NCI-H82 treated with DMSO at 0.1 percent for 48 hours (cell line): Measurements from ENCODE around the gene EXOC6.

Experiments used
- DNase-seq: peaks from one replicate; lab custom pipeline; 2025; ENCODE audit not compliant: unreplicated experiment; lab: John Stamatoyannopoulos, UW

Gene EXOC6

DNA sequence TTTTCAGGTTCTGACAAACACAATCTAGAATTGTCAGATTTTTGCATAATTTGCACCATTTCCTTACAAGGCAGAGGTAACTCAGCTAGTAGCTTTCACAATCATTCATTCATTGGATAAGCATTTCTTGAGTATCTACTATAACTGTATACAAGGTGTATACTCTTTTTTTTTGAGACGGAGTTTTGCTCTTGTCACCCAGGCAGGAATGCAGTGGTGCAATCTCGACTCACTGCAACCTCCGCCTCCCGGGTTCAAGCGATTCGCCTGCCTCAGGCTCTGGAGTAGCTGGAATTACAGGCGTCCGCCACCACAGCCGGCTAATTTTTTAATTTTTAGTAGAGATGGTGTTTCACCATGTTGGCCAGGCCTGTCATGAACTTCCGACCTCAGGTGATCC is 16.2 kb upstream of the EXOC6 start:
- DNase-seq = no peak

DNA sequence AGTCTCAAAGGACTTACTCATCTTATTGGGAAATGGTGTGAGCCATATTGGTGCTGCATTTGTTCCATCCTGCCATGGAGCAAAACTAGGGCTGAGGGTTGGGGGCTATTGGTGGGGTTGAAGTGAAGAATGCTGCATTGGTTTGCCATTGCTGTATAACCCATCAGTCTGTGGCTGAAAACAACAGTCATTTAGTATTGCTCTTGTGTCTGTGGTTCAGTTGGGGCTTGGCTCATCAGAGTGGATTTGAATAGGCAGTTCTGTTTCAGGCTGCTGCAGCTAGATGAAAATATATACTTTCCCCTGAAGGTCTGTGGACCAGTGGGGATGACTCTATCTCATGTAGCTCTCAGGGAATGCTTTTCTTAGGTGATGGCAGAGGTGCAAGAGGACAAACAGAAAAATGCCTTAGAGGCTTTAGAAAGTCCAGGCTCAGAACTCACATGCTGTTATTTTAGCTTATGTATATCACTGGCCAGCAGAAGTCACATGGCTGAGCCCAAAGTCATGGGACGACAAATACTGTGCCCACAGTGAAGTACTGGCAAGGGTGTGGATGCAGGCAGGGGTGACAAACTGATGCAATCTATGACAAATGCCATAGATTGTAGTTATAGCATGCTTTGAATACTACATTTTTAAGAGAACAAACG is 15.2 kb upstream of the EXOC6 start:
- no peak for DNase-seq

DNA sequence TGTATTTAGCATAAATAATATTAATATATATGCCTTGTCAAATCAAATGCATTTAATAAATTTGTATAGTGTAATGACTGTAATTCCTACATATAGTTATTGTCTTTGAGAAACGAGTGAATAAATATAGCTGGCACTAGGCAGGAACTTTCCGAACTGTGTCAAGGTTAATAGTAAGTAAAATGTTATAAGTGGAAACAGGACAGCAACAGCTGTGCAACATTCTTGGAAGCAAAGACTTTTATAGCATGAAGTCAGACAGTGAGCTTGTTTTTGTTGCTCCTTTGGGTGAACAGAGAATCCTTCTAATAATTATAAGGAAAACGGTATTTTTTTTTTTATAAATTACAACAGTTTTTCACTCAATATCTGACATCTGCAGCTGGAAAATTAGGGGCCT is 14.0 kb upstream of the EXOC6 start:
- DNase-seq = no peak

DNA sequence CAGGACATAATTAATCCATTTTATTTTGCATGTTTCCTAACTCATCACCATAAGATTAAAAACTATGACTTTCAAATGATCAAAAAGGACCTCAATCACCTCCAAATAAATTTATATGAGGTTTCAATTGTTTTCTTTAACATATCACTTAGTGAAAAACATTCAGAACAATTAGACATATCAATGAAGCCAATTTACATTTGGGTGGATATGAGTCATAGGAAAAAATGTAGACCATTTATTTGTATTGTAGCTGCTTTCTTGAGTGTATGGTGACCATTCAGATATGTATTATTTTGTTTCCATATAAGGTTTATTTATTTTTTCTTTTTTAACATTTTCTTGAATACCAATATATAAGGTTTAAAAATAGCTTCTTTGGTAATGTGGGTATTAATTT is 13.3 kb upstream of the EXOC6 start:
- no peak for DNase-seq

DNA sequence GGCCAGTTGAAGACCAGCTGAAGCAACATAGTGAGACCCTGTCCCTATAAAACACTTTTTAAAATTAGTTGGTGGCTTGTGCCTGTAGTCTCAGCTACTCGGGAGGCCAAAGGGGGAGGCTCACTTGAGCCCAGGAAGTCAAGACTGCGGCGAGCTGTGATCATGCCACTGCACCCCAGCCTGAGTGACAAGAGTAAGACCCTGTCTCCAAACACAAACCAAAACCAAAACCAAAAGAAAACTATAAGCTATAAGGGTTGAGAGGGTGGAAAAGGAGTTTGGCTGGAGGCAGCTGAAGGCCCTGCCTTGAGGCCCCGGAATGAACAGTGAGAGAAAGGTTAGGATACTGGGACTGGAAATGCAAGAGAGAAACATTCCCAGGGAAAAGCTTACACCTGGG is 10.9 kb upstream of the EXOC6 start:
- no peak for DNase-seq

DNA sequence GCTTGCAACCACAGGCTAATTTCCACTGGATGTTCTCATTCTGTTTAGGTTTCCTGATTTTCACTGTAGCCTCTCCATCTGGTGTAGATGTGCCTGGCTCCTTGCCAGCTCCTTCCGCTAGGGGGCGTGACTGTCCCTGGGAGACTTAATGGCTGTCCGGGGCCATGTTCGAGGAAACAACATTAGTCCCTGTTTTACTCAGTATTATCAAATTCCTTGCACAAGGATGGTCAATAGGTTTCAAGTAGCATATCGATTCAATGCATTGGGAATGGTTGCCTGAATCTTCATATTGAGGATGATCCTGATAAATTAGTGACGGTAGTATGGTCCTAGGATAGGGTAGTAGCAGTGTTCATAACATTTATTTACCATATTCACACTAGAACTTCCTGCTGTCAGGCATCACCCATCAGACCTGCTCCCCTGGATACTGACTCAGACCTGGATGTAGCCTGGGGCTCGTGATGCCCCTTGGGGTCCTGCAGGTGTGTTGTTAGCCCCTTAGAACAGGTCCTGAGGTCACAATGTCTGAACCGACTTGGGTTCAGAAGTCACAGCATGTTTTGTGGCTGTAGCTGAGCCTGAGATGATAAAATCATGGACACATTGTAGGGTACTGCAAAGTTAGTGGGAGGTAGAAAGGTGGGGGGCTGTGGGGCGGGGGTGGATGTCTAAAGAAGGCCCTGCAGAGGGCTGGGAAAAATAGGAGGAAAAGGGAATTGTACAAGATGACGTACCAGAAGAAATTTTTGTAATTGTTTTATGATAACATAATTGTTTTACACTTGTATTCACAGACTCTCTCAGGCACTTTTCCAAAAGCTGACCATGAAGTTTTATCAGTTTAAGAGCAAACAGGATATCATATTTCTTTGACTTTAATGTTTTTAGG is 8.9 kb upstream of the EXOC6 start:
- no peak for DNase-seq

DNA sequence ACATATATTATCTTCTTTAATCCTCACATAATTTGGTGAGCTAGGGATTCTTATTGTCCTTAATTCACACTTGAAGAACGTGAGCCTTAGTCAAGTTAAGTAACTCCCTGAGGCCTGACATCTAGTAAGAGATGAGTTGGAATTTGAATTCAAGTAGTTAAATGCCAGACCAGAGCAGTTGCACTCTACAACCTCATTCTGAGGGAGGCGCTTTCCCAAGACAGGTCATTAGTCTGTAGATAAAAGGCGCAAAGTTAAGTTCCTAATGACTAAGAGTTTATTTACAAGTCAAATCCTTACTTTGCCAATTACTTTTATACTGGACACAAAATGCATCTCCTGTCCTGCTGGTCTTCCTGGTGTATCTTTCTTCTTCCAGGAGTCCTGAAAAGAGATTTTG is 3.6 kb upstream of the EXOC6 start:
- peak; percentile 6 for DNase-seq

DNA sequence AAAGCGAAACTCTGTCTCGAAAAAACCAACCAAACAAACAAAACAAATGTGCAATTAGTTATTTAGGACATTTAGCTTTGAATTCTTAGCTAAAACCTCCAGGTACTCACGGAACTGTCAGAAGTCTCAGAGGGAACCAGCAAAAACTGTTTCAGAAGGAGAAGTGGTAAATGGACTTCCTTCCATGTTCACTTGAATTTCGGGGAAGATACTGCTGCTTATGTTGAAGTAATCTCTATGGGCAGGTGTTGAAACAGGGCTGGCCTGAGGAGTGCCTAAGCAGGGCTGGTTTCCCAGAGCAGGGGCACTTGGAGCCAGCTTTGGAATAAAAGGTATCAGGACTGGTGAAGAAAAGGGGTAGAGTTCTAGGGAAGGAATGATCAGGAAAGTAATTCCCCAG is 2.4 kb upstream of the EXOC6 start:
- no peak for DNase-seq

DNA sequence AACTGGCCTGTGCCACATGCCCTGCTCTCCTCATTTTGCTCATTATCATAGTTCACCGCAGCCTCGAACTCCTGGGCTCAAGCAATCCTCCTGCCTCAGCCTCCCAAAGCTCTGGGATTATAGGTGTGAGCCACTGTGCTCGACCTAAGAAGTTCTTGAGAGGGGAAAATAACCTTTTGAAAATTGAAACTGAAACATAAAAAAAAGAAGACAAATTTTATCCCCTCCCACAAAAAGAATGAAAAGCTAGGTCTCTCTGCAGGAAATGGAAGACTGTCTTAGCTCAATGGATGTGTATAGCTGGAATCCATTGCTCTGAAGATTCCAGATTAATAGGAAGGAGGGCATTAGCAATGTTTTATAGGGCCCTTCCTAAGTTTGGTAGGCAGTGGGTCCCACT is 2.0 kb upstream of the EXOC6 start:
- DNase-seq = no peak

DNA sequence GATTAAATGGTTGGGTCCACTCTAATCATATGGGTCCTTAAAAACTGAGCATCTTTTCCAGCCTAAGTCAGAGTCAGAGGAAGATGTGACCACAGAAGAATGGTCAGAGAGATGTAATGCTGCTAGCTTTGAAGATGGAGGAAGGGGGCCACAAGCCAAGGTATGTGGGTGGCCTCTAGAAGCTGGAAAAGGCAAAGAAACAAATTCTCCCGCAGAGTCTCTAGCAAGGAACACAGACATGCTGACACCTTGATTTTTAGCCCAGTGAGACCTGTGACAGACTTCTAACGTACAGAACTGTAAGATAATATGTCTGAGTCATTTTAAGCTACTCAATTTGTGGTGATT is 1.5 kb upstream of the EXOC6 start:
- DNase-seq = no peak

DNA sequence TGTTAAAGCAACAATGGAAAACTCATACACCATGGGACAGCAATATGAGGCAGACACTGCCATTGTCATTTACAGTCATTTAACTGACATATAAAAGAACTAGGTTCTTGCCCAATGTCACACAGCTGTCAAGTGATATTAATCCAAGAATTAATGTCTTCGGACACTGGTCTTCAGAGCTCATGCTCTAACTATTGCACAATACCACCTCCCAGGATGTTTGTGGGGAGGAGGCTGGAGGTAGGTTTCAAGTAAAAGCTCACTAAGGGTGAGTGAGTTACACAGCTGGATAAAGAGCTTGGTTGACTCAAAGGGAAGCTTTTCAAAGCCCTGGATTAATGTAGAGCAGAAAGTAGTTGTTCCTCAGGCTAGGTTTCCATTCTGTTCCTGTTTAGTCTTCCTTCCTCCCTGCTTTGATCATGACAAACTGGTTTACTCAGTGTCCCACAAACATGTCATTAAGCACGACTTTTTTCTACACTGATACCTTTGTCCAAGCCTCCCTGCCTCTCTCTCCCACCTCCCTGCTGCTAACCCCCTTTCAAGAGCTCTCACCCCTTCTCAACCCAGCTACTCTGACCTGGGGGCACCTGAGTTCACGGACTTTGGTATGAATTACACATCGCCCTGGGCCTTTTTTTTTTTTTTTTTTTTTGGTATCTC is 987 bp upstream of the EXOC6 start:
- no peak for DNase-seq

DNA sequence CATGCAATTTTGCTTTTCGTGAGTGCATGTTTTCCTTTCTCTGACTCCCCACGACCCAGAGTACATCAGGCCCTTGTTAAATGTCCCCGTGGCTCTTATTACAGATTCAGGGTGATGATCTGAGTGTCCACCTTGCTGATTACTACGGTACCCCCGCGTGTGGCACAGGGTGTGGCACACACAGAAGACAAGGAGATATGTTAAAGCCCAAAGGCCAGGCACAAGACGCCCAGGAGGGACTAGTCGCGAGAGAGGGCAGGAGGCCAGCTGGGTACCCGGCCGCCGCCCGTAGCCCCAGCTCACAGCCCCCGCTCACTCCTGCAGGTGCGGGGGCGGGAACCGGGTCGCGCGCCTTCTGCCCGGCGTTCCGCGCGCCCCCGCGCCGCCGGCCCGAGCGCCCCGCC is 281 bp upstream of the EXOC6 start:
- DNase-seq = no peak

DNA sequence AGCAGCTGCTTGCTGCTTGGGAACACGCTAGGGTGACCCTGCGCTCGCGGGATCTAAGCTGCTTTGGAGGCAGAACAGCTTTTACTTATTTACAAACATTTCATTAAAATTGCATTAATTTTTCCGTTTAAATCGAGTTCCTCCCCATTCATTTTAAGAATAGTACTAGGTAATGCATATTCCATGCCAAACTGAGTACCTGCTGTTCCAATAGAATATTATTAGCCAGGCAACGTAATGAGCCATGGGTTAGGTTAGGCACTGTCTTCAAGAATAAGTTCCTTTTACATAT is 860 bp downstream of the EXOC6 start:
- DNase-seq = no peak

DNA sequence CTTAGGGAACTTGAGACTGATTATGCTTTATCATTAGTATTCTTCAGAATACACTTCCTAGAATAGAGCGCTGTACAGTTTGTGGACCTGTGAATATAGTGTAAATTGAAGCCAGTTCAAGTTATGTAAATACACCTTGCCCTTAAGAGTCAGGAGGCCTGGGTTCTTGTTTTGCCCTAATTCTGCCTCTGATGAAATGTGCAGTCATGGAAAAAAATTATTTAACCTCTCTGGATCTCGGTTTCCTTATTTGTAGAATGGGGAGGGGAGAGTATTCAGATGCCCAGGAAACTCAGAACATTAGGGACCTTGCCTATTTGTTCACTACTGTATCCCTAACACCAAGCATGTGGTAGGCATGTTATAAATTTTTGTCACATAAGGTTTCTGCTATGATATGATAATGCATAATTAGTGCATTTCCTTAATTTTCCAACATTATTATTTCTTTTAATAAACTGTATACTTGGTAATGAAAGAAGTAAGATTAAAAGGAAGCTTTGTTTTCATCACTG is 1.3 kb downstream of the EXOC6 start:
- DNase-seq = no peak

DNA sequence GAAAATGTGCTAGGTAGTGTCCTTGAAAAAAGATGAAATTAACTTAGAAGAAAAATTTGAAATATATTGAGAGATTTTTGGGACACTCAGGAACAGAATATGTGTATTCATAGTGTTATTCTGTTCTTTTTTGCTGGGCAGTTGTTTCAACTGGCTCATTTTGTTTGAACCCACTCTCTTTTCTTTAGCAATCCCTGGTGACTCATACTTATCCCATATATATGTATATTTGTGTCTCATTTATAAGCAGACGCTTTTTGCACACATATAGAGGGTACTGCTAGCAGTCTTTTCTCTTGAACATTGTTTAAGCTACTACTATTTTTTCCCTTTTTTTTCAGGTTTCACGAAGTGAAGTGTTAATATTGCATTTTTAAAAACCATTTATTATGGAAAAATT is 1.9 kb downstream of the EXOC6 start:
- no peak for DNase-seq

DNA sequence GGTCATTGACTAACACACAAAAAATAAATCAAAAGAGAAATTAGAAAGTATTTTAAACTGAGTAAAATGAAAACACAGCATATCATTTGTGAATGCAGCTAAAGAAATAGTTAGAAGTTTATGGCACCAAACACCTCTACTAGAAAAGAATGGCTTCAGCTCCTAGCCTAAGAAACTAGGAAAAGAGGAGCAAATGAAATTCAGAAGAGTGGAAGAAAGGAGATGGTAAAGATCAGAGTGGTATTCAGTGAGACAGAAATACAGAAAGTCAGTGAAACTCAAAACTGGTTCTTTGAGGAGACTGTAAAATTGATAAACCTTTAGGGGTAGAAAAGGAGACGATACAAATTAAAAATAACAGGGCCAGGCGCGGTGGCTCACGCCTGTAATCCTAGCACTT is 2.7 kb downstream of the EXOC6 start:
- DNase-seq = no peak

DNA sequence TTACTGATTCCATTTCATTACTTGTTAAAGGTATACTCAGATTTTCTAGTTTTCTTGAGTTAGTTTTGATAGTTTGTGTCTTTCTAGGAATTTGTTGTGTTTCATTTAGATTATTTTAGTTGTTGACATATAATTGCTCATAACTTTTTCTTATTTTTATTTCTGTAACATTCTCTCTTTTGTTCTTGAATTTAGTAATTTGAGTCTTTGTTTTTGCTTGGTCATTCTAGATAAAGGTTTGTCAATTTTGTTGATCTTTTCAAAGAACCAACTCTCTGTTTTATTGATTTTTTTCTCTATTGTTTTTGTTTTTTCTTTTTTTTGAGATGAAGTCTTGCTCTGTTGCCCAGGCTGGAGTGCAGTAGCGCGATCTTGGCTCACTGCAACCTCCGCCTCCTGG is 7.2 kb downstream of the EXOC6 start:
- DNase-seq = no peak

DNA sequence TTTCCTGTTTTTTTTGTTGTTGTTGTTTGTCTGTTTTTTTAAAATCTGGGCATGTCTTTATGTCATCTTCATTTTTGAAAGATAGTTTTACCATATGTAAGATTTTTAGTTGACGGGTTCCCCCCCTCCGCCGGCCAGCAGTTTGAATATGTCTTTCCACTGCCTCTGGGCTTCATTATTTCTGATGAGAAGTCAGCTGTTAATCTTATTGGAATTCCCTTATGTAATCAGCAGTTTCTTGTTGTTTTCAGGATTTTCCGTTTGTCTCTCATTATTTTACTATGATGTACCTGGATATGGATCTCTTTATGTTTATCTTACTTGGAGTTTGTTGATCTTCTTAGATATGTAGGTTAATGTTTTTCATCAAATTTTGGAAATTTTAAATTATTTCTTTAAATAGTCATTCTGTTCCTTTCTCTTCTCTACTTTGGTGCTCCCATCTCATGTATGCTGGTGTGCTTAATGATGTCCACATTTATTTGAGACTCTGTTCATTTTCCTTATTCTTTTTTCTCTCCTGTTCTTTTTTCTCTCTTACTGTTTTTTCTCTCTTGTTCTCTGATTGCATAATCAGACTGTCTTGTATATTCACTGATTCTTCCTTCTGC is 9.7 kb downstream of the EXOC6 start:
- DNase-seq = no peak

DNA sequence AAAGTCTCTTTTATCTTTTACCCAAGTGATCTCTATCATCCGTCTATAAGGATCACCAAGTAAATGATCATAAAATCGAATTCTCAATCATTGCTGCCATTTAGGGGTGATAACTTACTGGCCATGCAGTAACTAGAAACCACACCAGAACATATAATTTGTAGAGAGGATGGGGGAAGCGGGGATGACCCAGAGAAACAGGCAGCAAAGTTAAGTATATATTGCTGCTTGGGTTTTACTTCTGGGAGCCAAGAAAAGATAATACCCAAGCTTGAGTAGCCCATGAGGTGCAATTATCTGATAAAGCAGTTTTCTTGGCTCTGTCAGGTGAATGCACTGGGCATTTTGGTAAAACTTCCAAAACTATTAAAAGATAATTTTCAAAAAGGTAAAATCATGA is 18.9 kb downstream of the EXOC6 start:
- no peak for DNase-seq

DNA sequence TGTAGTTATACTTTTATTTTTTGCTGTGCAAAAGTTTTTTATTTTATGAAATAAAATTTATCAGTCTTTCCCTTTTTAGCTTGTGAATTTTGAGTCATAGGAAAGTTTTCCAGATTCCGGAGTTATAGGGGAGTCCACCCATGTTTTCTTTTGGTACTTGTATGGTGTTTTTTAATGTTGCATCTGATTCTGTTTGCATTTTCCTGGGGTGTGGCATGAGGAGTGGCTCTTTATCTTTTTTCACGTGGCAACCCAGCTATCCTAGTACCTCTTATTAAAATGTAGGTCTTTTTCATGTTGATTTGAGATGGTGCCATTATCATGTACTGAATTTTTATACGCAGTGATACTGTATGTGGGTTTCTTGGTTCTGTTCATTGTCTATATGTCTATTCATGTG is 19.7 kb downstream of the EXOC6 start:
- DNase-seq = no peak

DNA sequence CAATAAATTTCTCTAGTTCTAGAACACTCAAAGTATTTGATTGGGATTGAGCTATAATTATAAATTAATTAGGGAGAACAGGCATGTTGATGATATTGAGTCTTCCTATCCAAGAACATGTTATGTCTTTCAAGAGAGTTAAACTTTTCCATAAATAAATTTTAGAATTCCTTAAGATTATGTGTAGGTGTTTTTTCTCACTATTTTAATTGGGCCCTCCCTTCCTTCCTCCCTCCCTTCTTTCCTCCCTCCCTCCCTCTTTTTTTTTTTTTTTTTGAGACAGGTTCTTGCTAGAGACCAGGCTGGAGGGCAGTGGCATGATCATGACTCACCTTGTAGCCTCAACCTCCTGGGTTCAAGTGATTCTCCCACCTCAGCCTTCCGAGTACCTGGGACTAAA is 20.2 kb downstream of the EXOC6 start:
- no peak for DNase-seq

DNA sequence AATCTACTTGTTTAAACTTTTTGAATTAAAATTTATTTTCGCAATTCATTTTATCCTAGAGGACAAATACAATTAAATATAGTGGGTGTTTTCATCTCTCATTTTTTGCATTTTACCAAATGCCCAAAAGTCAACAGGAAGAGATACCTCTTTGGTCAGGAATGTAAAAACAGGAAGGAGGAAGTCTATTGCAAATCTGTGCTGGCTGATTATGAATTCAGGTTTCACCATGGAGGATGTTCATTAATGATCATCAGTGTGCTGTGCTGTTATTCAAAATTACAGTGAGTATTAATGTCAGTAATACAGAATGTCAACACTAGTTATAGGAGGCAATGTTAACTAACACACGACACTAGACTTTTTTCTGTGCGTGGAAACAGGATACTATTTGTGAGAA is 24.7 kb downstream of the EXOC6 start:
- no peak for DNase-seq
